GM08714 (cell line): Measurements from ENCODE around the gene MBNL2.

ENCODE experiments used
- H3K4me3 ChIP-seq: fragments of 200-500 bp; sonication (Bioruptor generic); 2 replicates; pipeline ENCODE4 v1.5.1; 2014; ENCODE audit warnings: mild to moderate bottlenecking, low read length, inconsistent platforms
- ZNF274 ChIP-seq: IDR thresholded peaks from 2 replicates; pipeline ENCODE4 v1.6.1; 2012; ENCODE audit warnings: mild to moderate bottlenecking, low read depth, low read length

MBNL2 gene

GRCh38 chr13:97234742-97235141 lies 12.6 kb downstream of the MBNL2 start:
- no peak overlapping the region for H3K4me3 ChIP-seq
- TF ChIP-seq ZNF274, result no peak

- no peak overlapping the region for H3K4me3 ChIP-seq
- no peak for TF ChIP-seq ZNF274
Observed at GRCh38 chr13:97235549-97236231, 13.6 kb downstream of the MBNL2 start.

- TF ChIP-seq ZNF274, result no peak
- no peak overlapping the region for H3K4me3 ChIP-seq
Observed at GRCh38 chr13:97237388-97237787, 15.3 kb downstream of the MBNL2 start.

DNA sequence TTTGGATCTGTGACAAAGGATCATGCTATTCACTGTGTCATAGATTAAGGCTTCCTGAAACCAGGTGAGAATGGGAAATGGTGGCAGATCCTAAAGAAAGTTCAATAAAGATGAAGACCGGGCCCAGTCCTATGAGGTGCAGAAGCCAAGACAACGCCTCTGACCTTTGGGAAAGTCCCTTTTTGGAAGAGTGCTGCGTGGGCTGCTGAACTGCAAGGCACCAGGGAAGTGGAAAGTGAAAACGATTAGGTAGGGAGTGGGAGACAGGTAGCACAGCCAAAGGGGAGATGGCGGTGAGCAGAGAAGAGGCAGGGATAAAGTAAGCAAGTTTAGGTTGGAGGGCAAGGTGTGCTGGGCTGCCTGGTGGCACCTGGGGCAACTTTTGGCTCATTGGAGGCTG lies 16.3 kb downstream of the MBNL2 start:
- no peak for TF ChIP-seq ZNF274
- H3K4me3 ChIP-seq, result no peak overlapping the region

- no peak overlapping the region for H3K4me3 ChIP-seq
- TF ChIP-seq ZNF274, result no peak
Observed at GRCh38 chr13:97238883-97239282, 16.8 kb downstream of the MBNL2 start.

GRCh38 chr13:97239306-97239705 lies 17.2 kb downstream of the MBNL2 start:
- TF ChIP-seq ZNF274, result no peak

DNA sequence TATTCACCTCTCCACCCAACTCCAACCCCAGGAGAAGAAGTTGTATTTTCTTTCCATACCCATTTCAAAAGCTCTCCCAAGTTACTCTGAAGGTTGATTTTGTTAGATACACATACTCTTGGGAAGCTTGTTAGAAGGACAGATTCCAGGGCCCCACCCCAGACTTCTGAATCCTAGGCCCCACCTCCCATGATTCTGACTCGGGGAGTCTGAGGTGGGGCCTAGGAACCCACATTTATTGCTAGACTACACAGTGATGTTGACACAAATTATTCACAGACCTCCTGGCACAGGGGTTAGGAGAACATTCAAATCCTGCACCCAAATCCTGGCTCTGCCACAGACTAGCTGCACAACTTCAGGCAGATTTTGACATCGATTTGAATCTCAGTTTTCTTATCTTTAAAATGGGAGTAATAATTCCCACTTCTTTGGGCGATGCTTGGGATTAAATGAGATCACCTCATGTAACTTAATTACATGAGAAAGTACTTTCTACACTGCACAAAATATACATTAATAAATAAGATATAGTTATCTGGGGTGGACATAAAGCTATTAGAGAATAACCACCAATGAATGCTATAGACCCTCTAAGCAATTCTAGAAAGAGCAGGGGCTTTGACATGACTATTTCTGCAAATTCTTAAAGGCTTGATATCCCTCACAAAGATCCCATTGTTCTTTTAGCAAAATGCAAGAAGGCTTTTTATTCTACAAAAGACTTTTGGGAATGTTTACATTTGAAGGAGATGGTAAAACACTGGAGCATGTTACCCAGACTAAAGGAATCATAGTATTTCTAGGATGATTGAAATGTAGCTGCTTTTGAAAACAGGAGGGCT lies 18.0 kb downstream of the MBNL2 start:
- no peak for TF ChIP-seq ZNF274
- no peak overlapping the region for H3K4me3 ChIP-seq

More at GRCh38 chr13:97239306-97239705, 17.2 kb downstream of the MBNL2 start:
- H3K4me3 ChIP-seq, result no peak overlapping the region

DNA sequence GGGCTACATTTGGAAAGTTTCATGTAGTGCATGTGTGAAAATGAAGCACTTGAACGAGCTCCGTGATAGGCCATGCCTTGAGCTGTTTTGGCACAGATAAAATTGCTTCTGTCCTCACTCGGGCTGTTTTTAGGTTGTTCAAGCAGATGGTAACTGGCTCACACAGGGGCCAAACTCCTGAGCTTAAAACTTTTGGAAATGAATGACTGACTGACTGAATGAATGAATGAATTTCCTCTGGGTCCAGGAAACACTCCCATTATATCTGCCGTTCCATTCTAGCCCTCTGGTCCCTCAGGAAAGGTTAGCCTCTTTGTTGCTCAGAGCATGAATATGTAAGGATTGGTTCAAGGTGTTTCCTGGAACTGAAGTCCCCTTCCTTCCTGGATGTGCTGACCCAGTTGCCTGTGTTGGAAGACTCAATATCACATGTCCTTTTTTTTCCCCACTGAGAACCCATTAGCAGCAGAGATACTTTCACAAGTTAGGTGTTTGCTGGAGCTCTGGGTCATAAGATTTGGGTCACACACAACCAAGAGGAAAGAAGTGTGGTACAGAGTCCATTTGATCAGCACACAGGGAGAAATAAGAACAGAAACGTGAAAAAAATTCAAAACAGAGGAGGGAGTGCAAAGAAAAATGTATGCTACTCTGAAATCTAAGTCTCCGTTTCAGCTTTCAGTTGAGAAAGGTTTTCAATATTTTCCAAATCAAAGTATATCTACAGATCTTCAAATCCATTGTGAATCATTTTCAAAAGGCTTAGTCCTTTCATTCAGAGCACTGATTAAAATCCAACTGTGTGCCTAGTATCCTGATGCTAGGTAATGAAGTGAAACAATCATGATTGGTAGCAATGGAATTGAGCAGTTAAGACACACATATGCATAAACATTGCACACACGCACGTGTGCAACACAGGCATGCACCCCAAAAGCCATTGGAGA lies 18.9 kb downstream of the MBNL2 start:
- no peak for TF ChIP-seq ZNF274
- H3K4me3 ChIP-seq, result no peak overlapping the region

- H3K4me3 ChIP-seq, result no peak overlapping the region
- TF ChIP-seq ZNF274, result no peak
Observed at GRCh38 chr13:97241761-97242160, 19.6 kb downstream of the MBNL2 start.

- TF ChIP-seq ZNF274, result no peak
- H3K4me3 ChIP-seq, result no peak overlapping the region
Observed at GRCh38 chr13:97242755-97243497, 20.8 kb downstream of the MBNL2 start.

DNA sequence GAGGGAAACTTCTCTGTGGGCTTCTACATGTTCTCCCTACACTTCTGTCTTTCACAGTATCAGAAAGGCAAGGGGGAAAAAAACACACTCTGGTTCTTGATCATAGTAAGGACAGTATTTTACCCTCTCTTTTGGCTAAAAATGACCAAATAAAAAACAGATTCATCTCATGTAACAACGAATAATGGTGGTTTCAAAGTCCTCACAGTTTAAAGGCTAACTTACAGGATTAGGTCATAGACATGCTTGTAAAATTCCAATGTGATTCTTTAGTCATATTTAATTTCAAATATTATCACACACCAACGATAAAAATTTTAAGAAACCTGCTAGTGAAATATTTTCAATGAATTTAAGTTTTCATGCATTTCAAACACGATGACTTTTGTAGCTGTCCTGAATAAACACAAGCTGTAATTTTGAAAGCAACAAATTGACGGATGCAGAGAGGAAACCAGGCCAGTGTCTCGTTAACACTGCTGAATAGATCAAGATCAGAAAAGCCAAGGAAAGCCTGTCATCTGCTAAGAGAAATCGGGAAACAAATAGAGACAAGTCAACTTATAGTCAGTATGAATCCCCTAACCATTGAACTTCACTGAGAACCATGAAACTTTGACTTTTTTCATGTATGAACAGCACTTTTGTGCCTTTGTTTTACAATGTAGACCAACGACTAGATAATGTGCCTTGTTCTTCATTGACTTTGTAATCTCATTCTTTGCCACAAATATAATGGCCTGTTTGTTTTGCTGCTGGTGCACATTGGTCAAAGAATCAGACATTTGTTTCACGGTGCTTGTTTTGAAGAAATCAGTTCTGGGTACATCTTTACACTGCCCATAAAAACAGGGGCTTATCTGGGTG lies 22.0 kb downstream of the MBNL2 start:
- no peak overlapping the region for H3K4me3 ChIP-seq

GRCh38 chr13:97245011-97245410 lies 22.9 kb downstream of the MBNL2 start:
- no peak overlapping the region for H3K4me3 ChIP-seq
- no peak for TF ChIP-seq ZNF274

More for the DNA sequence above, 22.0 kb downstream of the MBNL2 start:
- TF ChIP-seq ZNF274, result no peak
